GM12801 (cell line): ENCODE measurements around the gene RUNX2.

Experiments
- TF ChIP-seq, protein P1 (sequence below): IDR thresholded peaks from one replicate; pipeline ENCODE4 v1.5.1; 2011; ENCODE audit warnings: control low read depth; ENCODE audit not compliant: insufficient read length; ENCODE audit errors: extremely low read depth

Gene RUNX2

DNA sequence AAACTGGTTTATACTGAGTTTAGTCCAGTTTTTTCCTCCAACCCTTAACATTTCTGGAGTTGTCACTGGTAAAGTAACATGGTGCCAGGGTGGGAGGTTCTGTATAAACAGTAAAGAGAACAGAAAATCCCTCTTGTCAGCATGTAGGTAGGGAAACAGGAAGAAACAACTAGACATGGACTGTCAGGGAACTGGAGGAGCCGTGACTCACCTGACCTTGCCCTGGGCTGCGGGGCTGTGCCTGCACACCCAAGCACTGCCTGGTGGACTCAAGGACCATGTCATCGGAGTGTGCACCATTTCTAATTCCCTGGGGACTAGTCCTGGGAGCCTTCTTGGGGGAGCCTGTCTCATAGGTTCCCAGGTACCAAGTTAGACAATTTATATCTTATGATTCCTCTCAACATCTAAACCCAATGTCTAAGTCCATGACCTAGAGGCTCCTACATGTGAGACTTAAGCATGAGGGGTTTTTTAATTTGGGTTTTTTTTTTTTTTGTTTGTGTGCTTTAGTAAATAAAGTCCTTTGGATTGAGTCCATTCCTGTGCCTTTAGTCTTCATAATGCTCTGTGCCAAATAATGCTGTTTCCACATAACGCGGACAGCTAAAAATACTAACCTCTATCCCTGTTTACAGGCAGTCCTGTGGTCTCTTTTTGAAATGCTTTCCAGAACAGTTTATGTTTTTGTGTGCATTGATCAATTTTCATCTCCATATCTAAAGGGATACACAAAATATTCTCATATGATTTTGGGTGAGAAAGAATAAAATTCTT lies 186.5 kb downstream of the RUNX2 start:
- TF ChIP-seq, protein P1, sequence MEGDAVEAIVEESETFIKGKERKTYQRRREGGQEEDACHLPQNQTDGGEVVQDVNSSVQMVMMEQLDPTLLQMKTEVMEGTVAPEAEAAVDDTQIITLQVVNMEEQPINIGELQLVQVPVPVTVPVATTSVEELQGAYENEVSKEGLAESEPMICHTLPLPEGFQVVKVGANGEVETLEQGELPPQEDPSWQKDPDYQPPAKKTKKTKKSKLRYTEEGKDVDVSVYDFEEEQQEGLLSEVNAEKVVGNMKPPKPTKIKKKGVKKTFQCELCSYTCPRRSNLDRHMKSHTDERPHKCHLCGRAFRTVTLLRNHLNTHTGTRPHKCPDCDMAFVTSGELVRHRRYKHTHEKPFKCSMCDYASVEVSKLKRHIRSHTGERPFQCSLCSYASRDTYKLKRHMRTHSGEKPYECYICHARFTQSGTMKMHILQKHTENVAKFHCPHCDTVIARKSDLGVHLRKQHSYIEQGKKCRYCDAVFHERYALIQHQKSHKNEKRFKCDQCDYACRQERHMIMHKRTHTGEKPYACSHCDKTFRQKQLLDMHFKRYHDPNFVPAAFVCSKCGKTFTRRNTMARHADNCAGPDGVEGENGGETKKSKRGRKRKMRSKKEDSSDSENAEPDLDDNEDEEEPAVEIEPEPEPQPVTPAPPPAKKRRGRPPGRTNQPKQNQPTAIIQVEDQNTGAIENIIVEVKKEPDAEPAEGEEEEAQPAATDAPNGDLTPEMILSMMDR = no peak

GRCh38 chr6:45518013-45518720 lies 190.0 kb downstream of the RUNX2 start:
- TF ChIP-seq, protein P1 = no peak

DNA sequence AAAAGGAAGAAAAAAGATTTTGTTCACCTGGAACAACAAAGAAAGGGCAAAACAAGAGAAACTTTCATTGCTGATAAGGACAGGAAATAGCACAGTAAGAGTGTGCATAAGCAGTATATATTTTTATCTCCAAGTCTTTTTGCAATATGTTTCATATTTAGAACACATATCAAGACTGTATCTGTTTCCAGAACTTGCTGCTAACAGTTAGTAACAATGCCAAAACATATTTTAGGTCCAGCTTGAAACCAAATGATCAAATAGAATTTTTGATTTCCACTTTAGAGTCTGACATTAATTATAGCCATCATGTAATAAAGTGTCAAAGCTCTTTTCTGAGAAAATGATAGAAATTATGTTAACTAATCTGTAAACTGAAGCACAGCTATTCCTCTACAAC lies 193.1 kb downstream of the RUNX2 start:
- TF ChIP-seq, protein P1 = no peak

GRCh38 chr6:45522486-45522885 lies 194.4 kb downstream of the RUNX2 start:
- TF ChIP-seq, protein P1 = no peak

DNA sequence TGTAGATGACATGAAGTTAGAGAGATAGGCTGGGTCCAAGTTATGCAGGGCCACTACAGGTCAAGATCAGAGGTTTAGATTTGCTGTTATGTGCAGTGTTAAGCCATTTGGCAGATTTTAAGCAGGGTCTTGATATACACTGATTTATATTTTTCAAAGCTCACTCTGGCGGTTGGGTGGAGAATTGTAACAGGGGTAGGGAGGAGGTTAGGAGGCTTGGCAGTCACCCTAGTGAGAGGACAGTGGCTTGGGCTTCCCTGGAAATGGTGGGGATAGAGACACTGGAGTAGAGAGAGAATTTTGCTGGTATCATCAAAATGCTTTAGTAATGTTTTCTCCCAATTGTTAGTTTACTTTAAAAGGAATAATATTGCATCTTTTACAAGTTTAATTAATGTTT lies 199.1 kb downstream of the RUNX2 start:
- TF ChIP-seq, protein P1 = no peak

DNA sequence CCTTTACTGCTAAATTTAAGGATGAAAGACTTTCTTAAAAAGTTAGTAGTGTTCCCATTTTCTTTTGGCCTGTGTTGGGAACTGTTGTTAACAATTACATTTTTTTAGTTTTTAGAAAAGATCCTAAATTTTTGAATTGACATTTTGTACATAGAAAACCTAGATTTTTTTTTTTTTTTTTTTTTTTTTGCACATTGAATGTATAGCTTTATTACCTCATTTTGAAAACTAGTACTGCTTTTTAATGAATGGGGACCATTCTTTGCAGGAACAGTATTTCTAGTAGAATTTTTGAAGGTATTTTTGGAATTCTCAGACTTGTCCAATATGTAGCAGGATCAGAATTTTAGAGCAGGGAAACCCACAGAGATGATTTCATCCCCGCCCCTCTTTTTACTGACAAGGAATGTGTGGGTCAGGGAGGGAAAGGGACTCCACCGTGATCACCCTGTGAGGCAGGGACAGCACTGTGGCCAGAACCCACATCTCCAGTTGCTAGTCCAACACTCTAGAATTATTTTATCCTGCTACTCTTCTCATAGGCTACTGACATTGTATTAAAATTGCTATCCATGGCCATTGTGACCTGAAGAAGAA lies 204.0 kb downstream of the RUNX2 start:
- TF ChIP-seq, protein P1 = no peak

DNA sequence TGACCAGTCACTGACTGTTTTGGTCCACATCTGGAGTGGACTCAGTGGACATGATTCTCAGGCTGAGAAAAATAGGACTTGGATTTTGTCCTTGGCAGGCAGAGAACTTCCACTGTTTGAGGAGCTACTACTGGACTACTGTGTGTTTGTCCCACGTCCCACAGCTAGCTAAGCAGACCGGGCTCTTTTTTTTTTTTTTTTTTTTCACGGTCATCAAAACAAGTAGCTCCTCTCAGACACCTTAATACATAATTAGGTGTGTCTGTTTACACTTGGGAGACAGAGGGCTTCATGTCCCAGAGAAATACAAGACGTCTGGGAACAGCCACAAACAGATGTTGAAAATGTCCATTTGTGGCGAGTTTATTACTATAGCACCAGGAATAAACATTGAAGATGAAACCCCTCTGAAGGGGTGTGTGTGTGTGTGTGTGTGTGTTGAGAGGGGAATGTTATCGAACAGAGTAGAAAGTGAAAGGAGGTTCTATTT lies 204.6 kb downstream of the RUNX2 start:
- TF ChIP-seq, protein P1 = no peak
